ENCODE results near the gene CRB1.

The CRB1 gene

GRCh38 chr1:197519741-197520334 is 251.8 kb downstream of the CRB1 start:
- CTCF ChIA-PET: interaction anchor here (0.6 to 3.5 kb wide), 19 partner anchors 8 to 636 kb away, joined by 3 to 12 read pairs (median 4); partner anchors contain the start of gene LHX9
- POLR2A ChIA-PET: no interaction called here
- TF ChIP-seq CTCF (IDR thresholded peaks at IDR 0.05; ENCODE audit: control extremely low read depth, extremely low read depth, low read depth, missing control alignments): peak; percentile 31
- no peak for DNase-seq (ENCODE audit: extremely low spot score)

- TF ChIP-seq CTCF (IDR thresholded peaks at IDR 0.05; ENCODE audit: control extremely low read depth, extremely low read depth, low read depth, missing control alignments): peak; percentile 78
- POLR2A ChIA-PET: no interaction called here
- CTCF ChIA-PET: interaction anchor here (0.7 to 2.2 kb wide), 15 partner anchors 8 to 947 kb away, joined by 3 to 19 read pairs (median 4); partner anchors contain the start of gene C1orf53
- peak; percentile 18 for DNase-seq (ENCODE audit: extremely low spot score)
Measured at GRCh38 chr1:197521118-197521739, 253.2 kb downstream of the CRB1 start.

GRCh38 chr1:197526736-197527371 is 258.8 kb downstream of the CRB1 start:
- ChIA-PET POLR2A (no interaction called here), CTCF (interaction anchor here (0.7 to 2.3 kb wide), 10 partner anchors 9 to 453 kb away, joined by 3 to 16 read pairs (median 4); no protein-coding TSS in a partner anchor)
- peak; percentile 10 for DNase-seq (ENCODE audit: extremely low spot score)
- peak; percentile 37 for TF ChIP-seq CTCF (IDR thresholded peaks at IDR 0.05; ENCODE audit: control extremely low read depth, extremely low read depth, low read depth, missing control alignments)
